Measurements from ENCODE around the gene CNTFR.

The CNTFR gene

GRCh38 chr9:34522971-34523797 is 66.3 kb downstream of the CNTFR start, which contains the start of gene ENHO:
Gene ENHO, minus strand, starts transcription at chr9:34522990. Its CDS starts 1,295 bp downstream, at chr9:34521695.
- peak; percentile 80 for DNase-seq (ENCODE audit: low spot score)

- no peak for DNase-seq (ENCODE audit: low spot score)
These were observed 67.2 kb downstream of the CNTFR start for GRCh38 chr9:34522091-34522887.

DNA sequence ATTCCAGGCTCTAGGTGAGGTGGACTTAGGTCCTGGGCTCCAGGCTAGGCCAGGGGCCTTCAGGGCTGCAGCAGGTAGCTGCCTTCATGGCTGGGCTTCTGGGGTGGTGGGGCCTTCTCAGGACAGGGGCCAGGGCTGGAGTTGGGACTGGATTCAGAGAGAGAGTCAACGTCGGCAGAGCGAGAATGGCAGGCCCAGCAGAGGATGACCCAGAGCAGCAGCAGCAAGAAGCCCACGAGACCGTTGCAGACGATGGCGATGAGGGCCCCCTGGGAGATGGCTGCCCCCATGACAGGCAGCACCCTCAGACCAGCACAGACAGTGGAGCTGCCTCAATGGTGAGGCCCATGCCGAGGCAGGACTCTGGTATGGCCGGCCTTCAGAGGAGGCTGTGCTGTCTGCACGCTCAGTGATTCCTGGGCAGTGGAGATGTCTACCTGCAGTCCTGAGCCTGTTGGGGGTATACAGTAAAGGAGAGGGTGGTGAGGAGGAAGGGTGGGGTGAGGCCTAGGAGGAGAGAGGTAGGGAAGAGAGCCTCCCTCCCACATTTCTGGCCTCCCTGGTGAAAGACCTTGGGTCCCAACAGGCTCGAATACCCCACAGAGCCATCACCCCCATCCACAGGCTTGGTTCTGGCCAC is 68.0 kb downstream of the CNTFR start:
- no peak for DNase-seq (ENCODE audit: low spot score)

- no peak for DNase-seq (ENCODE audit: low spot score)
These were observed 68.8 kb downstream of the CNTFR start for GRCh38 chr9:34520505-34521385.

- DNase-seq (ENCODE audit: low spot score) = no peak
These were observed 69.4 kb downstream of the CNTFR start for GRCh38 chr9:34520096-34520495.

DNA sequence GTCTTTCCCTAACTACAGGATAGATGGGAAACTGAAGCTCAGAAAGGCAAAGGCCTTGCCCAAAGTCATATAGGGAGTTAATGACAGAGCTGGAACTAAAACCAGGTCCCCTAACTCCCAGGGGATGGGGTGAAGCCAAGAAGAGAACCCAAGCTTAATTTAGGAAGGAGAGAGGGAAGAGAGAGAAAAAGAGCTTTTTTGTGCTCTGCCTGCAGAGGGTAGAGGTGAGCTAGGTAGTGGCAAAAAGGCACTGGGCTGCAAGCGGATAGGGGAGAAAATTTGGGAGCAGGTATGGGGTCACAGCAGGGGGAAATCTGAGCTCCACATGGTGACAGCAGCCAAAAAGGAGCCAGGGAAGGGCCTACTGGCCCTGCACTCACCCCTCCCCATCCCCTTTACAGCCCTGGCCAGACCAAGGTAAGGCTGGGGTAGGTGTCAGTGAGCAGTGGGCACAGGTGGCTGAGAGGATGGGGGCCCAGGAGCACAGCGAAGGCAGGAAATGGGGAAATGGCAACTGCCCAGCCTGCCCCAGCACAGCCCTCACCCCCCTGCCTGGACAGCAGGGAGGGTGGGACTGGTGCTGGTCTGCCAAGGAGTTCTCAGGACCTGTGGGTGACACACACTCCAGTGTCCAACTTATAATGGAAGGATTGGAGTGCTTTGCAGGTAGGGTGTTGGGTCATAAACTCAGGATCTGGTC is 70.1 kb downstream of the CNTFR start:
- DNase-seq (ENCODE audit: low spot score) = no peak

DNA sequence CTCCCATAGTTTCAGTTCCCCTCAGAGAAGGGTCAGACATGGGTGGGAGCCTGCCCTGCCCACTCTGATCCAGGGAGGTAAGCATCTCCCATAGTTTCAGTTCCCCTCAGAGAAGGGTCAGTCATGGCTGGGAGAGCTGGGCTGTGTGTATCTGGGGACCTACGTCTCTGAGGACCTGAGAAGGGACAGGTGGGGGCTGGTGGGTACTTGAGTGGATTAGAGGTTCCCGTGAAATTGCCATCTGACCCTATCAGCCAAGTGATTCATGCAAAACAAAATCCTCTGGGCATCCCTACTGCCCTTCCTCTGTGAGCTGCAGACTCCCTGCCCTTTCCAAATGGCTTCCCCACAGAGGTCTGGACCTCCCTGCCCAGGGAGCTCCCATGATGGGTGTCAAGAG is 70.6 kb downstream of the CNTFR start:
- no peak for DNase-seq (ENCODE audit: low spot score)

DNA sequence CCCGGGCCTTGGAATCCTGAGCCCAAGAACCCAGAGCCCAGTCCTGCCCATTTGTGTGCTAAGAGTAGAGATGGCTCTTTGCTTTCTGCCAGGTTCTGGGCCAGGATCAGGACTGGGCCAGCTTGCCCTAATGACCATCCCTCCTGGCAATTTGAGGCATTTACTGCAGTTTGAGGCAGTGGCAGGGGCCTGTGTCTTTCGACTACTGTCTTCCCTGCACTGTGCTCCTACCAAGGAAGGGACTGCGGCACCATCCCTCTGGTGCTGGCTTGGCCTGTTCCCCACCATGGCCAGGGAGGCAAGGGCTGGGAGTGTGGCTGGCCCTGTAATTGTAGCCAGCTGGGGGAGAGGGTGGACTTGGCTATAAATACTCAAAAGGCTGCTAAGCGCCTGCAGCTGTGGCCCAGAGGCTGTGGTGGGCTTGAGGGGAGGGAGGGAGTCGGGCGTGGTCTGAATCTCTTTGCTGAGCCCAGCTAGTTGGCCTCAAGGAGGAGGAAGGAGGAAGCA is 71.4 kb downstream of the CNTFR start:
- no peak for DNase-seq (ENCODE audit: low spot score)

DNA sequence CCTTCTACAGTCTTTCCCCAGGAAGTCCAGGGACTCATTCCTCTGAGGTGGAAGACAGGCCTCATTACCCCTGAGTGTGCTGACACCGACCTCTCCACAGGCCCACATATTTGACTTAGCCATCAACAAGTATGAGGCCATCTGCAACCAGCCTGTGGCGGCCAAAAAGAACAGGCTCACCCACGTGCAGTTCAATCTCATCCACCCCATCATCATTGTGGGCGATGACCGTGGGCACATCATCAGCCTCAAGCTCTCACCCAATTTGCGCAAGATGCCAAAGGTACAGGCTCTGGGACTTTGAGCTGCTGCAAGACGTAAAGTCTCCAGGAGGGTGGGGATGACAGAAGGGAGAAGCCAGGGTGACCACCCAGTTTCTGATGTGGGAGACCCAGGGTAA is 72.3 kb downstream of the CNTFR start:
- DNase-seq (ENCODE audit: low spot score) = no peak

- DNase-seq (ENCODE audit: low spot score) = no peak
These were observed 73.6 kb downstream of the CNTFR start for GRCh38 chr9:34515959-34516358.

GRCh38 chr9:34514816-34515215 is 74.7 kb downstream of the CNTFR start:
- DNase-seq (ENCODE audit: low spot score) = no peak

DNA sequence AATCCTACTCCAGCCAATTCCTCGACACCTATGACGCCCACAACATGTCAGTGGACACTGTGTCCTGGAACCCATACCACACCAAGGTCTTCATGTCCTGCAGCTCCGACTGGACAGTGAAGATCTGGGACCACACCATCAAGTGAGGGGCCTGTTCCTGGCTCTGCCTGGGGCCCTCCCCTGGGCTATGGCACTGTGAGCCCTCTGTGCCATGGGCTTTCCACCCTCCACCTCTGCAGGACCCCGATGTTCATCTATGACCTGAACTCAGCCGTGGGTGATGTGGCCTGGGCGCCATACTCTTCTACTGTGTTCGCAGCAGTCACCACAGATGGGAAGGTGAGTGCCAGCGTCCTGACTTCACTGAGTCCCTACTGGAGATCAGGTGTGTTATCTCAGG is 75.1 kb downstream of the CNTFR start:
- DNase-seq (ENCODE audit: low spot score) = no peak

DNA sequence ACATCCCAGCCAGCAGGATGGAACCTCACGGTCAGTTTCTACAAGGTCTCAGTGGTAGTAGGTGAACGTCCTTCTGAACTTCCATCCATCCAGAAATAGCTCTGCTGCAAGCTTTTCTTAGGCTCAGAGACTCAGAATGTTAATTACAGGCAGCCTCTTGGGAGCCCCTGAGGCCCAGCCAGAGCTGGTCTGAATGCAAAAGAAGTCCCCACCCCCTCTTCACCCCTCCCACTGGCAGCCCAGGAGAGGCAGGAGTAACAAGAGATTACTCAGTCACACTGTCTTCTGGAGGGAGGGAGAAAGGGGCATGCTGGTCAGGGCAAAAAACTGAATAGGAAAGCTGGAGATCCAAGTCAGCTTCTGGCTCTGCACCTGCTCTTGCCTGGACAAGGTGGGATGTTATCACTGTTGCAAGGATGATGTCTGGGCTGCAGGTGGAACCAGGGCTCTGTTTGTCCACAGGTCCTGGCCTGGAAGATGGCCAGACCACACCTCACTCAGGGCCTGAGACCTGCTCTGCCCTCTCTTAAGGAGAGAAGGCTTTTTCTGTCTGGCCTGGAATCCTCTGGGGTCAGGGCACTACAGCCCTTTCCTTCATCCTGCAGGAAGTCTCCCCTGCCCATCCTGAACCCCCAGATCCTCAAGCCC is 75.8 kb downstream of the CNTFR start:
- DNase-seq (ENCODE audit: low spot score) = no peak

GRCh38 chr9:34512131-34513078 is 77.1 kb downstream of the CNTFR start:
- DNase-seq (ENCODE audit: low spot score) = peak; percentile 38

DNA sequence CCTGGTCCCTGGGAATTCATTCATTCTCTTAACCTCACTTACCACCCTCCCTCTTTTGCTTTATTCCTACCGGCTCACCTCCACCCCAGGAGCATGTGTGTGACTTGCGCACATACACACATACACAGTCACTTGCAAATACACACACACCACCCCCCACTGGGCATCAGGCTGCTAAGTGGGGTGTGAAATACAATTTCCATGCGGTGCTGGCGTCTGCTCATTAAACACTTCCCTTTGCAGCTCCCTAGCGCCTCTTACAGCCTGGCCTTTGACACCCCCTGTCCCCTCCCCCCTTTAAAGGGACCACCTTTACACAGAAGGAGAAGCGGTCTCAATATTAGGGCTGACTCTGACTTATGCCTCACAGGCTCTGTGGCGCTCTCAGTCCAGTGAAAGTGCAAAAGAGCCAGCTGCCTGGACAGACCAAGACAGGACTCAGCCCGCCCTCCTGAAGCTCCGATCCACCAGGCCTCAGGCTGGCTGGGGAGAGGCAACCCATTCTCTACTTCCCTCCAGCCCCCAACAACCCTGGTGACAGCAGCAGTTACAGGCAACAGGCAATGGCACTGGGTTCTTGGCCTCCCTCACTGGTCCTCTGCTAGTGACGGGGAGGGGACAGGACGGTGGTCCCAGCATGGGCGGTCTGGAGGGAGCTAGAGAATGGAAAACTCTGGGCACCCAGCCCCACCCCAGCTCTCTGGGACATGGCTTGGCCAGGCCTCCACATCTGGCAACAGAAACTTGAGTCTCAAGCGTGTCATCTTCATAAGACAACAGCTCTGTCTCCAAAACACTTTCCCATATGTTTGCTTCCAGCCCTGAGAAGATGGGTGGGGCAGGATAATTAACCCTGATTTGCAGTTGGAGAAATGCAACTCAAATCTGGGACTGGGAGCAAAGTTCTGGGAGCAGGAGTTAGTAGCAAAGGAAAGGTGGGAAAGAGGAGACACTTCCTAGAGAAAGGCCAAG is 78.7 kb downstream of the CNTFR start:
- no peak for DNase-seq (ENCODE audit: low spot score)

DNA sequence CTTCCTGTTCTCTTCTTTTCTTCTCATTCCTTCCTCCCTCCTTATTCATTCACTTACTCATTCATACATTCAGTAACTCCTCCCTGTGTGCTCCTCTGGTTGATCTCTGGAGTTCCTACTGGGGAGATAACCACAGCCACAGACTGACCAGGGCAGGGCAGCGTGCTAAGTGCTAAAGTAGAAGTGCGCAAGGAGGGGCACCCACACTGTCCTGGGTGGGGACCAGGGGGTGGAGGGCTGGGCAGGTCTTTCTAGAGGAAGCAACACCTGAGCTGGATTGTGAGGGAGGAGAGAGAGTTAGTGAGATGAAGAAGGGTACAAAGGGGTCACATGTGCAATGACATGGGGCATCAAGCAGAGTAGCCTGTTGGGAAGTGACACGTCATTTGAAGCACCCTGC is 80.6 kb downstream of the CNTFR start:
- no peak for DNase-seq (ENCODE audit: low spot score)

DNA sequence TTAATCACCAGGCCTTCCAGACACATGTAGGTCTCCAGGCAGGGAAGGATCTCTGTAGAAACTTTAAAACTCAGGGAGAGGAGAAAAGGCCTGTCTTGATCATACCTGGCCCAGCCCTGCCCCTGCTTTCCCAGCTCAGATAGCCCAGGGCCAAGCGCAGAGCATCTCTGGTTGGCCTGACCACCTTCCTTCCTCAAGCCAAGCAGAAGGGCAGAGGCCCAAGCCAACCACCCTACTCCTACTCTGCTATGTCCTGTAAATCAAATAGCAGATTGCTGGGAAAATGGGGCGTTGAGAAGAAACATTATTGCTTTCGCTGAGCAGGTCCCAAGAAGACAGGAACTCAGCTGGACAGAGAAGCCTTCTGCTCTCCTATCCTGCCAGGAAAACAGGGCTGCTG is 81.1 kb downstream of the CNTFR start:
- no peak for DNase-seq (ENCODE audit: low spot score)

DNA sequence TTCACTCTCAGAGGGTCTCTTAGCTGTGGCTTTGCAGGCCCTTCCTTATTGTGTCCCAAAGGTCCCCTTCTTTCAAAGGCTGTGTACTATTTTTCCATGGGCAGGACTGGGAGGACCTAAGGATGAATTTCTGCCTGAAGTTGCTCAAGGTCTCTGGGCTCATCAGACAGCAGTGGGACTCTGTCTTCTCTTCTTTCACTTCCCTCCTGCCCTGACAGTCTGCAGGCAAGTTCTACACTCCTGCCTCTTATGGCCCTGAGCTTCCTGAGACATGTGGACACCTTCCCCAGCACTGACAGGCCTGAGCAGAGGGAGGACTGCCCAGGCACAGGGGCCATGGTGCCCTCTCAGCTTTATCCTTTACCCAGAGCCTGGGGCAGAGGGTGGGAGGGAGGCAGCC is 81.6 kb downstream of the CNTFR start:
- DNase-seq (ENCODE audit: low spot score) = no peak
